ENCODE measurements around the gene CXCR6. TPM values are rescaled to one million over a fixed set of nuclear protein-coding genes. Genes with fewer than 3 reads are reported as not detected.
"Not testable (repeated sequence)": the region's sequence is repeated elsewhere in the genome, so short reads cannot be mapped to it uniquely, and the experiment has no call there.

Gene CXCR6
- total RNA-seq, 1 experiment from 2014 or later = not detected

DNA sequence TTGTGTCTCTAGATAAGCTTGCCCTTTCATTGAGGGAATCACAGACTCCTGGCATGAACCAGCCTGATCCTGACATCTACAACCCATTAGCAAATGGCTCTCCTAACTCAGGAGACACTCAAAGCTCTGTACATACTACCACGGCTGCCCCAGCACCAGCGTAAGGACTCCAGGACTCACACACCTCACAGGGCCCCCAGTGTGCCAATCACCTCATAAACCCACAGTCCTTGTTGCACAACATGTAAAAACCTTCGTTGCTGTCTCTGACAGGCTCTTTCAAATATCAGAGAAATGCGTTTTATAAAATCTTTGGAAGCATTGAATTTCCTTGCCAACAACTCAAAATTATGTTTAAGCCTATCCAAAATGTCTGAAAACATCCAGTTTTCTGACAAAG lies 45.1 kb downstream of the CXCR6 start:
- no peak for DNase-seq (ENCODE audit: low read depth)

GRCh38 chr3:45988804-45989203 lies 45.5 kb downstream of the CXCR6 start:
- peak; percentile 78 for DNase-seq (ENCODE audit: low read depth)

DNA sequence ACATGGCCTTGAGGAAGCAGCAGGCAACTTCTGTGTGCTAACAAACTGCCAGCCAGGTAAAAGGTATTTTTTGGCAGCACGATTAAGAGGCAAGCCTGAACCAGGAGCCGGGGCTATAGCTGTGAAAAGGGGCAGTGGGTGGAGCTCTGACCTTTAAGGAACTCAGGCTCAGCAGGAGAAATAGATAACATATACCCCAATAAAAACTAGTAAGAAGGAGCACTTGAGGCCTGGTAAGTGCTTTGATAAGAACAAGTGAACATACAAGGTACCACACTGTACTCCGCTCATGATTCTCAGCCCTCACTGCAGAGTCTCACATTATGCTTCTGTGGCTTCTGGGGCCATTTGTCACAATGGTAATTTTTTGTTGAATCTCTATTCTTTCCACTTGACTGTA lies 46.9 kb downstream of the CXCR6 start:
- no peak for DNase-seq (ENCODE audit: low read depth)

- DNase-seq (ENCODE audit: low read depth) = no peak
Measured at GRCh38 chr3:45991341-45991740, 48.1 kb downstream of the CXCR6 start.

- no peak for DNase-seq (ENCODE audit: low read depth)
Measured at GRCh38 chr3:45992133-45992729, 49.0 kb downstream of the CXCR6 start.

DNA sequence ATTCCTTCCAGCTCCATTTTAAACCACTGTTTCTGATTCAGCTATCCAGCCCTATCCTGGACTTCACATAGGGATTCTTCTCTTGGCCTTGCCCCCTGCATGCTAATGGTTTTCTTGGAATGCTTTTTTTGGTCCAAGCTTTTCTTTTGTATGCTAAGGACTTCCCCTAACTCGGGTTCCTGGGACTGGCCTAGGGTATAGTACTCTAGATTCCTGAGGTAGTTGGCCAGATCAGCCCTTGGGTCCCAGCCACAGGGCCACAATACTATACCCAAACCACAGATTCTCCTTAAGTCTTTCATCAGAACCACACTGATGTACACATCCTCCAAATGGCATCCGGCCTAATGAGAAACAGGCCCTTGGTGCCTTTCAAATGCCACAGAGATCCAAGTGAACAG lies 49.6 kb downstream of the CXCR6 start:
- DNase-seq (ENCODE audit: low read depth) = peak; percentile 51

DNA sequence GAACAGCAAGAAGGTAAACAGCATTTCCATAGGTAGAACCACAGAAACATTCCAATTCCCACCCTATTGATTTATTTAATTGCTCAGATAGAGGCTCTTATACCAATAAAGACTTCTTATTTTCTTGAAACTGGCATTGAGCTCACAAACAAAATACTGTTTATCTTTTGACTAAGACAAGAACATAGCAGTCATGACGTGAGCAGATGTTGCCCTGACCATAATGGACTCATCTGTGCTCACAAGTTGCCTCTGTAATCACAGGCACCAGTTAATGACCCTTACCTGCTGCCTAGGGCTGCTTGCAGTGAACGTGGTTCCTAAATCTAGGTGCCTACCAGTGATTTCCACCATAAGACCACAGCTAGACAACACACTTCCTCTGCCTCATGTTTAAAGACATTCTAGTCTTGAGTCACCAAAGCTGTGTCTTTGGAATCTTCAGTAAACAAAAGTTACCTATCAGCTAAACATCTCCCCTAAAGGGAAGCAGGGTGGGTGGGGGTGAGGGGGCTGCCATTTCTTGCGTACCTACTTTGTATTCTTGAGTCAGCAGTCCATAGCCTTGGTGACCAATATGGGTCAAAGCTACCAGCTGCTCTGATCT lies 50.3 kb downstream of the CXCR6 start:
- no peak for DNase-seq (ENCODE audit: low read depth)

DNA sequence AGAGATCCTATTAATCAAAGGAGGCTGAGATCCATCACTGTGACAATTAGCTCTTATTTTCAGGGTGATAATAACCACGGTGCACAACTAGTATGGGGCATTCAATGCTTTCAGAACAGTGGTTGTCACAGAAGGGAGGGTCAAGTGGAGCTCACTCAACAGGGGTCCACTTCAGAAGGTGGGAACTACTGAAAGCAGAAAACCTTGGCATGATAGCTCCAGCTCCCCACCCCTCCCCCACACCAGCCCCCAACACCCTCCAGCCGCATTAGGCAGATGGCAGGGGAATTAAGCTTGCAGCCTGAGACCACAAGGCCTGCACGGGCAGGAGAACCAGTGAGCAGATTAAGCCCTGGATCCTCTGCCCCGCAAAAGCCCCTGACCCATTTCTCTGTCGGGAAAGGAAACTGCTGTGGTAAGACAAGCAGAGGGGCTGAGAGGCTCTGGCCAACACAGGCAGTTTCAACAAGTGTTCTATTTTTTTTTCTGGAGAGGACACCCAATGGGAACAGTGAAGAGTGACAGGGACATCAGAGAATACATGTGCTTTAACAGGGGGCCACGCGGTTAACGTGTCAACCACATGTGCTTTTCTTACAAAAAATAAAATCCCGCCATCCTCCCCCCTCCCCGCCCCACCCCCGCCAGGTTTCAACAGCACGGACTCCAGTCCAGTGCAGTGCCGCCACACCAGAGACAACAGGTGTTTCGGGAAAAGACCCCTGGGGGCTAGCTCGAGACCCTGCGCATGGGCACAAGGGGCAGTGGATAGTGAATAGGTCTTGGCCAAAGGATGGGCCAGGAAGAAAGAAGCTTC lies 51.4 kb downstream of the CXCR6 start:
- DNase-seq (ENCODE audit: low read depth) = no peak

DNA sequence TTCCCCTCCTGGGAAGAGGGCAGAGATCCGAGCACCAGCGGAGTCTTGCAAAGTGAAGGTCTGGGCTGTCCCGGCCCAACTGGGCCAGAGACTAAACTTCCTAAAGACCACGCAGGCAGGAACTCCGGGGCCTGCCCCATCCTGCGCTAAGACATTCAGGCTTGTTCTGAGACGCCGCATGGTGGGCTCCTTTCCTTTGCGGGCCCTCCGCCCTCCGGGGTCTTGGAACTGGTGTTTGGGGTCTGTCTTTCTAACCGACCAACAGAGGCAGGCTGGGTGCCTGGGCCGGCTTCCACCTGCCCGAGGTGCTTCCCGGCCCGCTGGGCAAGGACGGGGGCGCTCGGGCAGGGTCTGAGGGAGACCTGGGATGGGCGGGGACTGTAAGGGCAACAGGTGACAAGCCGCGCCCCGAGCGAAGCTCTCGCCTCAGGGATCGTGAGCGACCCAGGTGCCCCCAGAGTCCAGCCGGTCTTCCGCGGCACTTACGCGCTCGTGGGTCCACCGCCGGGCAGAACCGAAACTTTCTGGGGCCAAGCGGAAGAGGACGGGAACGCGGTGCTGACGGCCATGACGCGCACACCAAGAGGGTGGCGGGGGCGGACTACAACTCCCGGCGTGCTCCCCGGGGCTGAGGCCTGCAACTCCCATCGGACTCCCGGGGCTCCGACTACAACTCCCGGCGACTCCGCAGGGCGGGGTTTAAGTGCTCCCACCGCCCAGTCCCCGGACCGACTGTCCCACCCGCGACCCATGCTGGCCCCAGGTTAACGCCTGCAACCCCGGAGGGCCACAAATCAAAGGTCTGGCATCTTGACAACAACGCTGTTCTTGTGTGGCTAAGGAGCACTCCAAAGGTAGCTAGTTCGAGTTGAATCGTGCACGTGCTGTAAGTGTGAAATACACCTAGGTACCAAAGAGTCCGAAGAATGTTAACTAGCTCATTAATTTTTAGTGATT lies 52.2 kb downstream of the CXCR6 start, which contains the start of gene FYCO1:
TSS of gene FYCO1 (minus strand) at position 589 of the 957 bp plus-strand sequence. CDS start 10,914 bp downstream, outside the sequence.
- peak; percentile 81 for DNase-seq (ENCODE audit: low read depth)

DNA sequence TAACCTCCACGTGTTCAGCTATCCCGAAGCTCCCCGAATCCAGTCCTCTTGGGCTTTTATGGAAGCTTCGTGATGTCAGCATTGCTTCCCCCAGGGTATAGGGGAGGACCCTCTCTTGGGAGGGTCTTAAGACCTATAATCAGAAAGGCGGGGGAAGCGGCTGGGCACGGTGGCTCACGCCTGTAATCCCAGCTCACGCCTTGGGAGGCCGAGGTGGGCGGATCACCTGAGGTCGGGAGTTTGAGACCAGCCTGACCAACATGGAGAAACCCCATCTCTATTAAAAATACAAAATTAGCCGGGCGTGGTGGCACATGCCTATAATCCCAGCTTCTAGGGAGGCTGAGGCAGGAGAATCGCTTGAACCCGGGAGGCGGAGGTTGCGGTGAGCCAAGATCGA lies 54.2 kb downstream of the CXCR6 start:
- DNase-seq (ENCODE audit: low read depth) = not testable (repeated sequence)

DNA sequence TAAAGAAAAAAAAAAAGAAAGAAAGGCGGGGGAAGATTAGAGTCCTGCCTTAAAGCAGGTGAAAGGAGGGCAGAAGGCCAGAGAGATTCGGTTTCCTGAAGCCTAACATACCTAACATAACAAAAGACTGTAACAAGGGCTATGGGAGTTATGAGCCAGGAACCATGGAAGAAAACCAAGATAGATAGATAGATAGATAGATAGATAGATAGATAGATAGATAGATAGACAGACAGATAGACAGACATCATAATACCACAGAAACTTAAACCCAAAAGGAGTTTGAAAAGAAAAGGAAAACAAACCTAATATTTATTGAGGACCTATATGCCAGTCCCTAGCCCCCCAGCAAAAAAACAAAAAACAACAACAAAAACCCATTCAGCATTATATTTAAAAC lies 54.7 kb downstream of the CXCR6 start:
- DNase-seq (ENCODE audit: low read depth) = no peak

Other genes with a start within 250 kb of the CXCR6 start
- gene SLC6A20, start 146.9 kb upstream of the CXCR6 start, total RNA-seq (2014; rRNA removed; shearing (Covaris generic)) = 0.02 and 1.7 TPM in 2 replicates
- 15.9 and 18.0 TPM in 2 replicates for gene LZTFL1, start 101.3 kb upstream of the CXCR6 start, total RNA-seq (2014; rRNA removed; shearing (Covaris generic))
- not detected in 2 replicates for gene CCR9, start 56.9 kb upstream of the CXCR6 start, total RNA-seq (2014; rRNA removed; shearing (Covaris generic))
- 3.8 and 7.8 TPM in 2 replicates for gene FYCO1, start 52.4 kb downstream of the CXCR6 start, total RNA-seq (2014; rRNA removed; shearing (Covaris generic))
- gene XCR1, start 84.0 kb downstream of the CXCR6 start, total RNA-seq (2014; rRNA removed; shearing (Covaris generic)) = not detected in 2 replicates